ENCODE measurements around the gene MBD4. TPM values are rescaled to one million over a fixed set of nuclear protein-coding genes. Genes with fewer than 3 reads are reported as not detected.

MBD4 gene
- total RNA-seq, 2 donors from 2014 or later: 23.0 to 32.5 TPM

- H3K9me3 ChIP-seq: no peaks in the 10 kb centered on the region
- no peak for TF ChIP-seq CTCF (IDR thresholded peaks at IDR 0.05)
- DNase-seq (ENCODE audit: low spot score): no peak
These were observed 14.0 kb upstream of the MBD4 start for GRCh38 chr3:129453732-129454131.

GRCh38 chr3:129449279-129450115 is 9.7 kb upstream of the MBD4 start:
- DNase-seq (ENCODE audit: low spot score): no peak
- H3K27me3 ChIP-seq (replicated peaks; ENCODE audit: insufficient read depth): no peaks in the 10 kb centered on the region
- peaks cover 7% of the 10 kb centered on the region for H3K36me3 ChIP-seq
- H3K9me3 ChIP-seq: no peaks in the 10 kb centered on the region
- no peak for ATAC-seq (ENCODE audit: insufficient number of reproducible peaks, low FRiP score, low read depth)
- peaks cover 9 to 17% of the 10 kb centered on the region in 2 donors for H3K4me1 ChIP-seq (ENCODE audit: control insufficient read depth in 1 of 2, low read depth in 2 of 2)
- H3K27ac ChIP-seq: peak overlapping the region in 1 of 2 donors; percentile 4
- no peak overlapping the region for H3K4me3 ChIP-seq
- no peak for TF ChIP-seq CTCF (IDR thresholded peaks at IDR 0.05)

More at GRCh38 chr3:129453732-129454131, 14.0 kb upstream of the MBD4 start:
- H3K4me1 ChIP-seq (ENCODE audit: control insufficient read depth in 1 of 2, low read depth in 2 of 2): peaks cover 9 to 11% of the 10 kb centered on the region in 2 donors
- H3K27ac ChIP-seq: no peak overlapping the region
- ATAC-seq (ENCODE audit: insufficient number of reproducible peaks, low FRiP score, low read depth): no peak
- H3K4me3 ChIP-seq: no peak overlapping the region
- no peaks in the 10 kb centered on the region for H3K27me3 ChIP-seq (replicated peaks; ENCODE audit: insufficient read depth)
- peaks cover 11% of the 10 kb centered on the region for H3K36me3 ChIP-seq

GRCh38 chr3:129448186-129448895 is 8.6 kb upstream of the MBD4 start:
- Histone ChIP-seq H3K4me3 (no peak overlapping the region), H3K9me3 (no peaks in the 10 kb centered on the region), H3K4me1 (ENCODE audit: control insufficient read depth in 1 of 2, low read depth in 2 of 2) (peaks cover 9 to 26% of the 10 kb centered on the region in 2 donors), H3K27me3 (replicated peaks; ENCODE audit: insufficient read depth) (no peaks in the 10 kb centered on the region), H3K36me3 (peaks cover 7% of the 10 kb centered on the region), H3K27ac (no peak overlapping the region)
- no peak for TF ChIP-seq CTCF (IDR thresholded peaks at IDR 0.05)
- ATAC-seq (ENCODE audit: insufficient number of reproducible peaks, low FRiP score, low read depth) (no peak), DNase-seq (ENCODE audit: low spot score) (no peak)

GRCh38 chr3:129446926-129447325 is 7.2 kb upstream of the MBD4 start:
- TF ChIP-seq CTCF (IDR thresholded peaks at IDR 0.05): no peak
- H3K27ac ChIP-seq: no peak overlapping the region
- peaks cover 19 to 40% of the 10 kb centered on the region in 2 donors for H3K4me1 ChIP-seq (ENCODE audit: control insufficient read depth in 1 of 2, low read depth in 2 of 2)
- no peak for ATAC-seq (ENCODE audit: insufficient number of reproducible peaks, low FRiP score, low read depth)
- H3K36me3 ChIP-seq: no peaks in the 10 kb centered on the region
- H3K4me3 ChIP-seq: no peak overlapping the region
- DNase-seq (ENCODE audit: low spot score): no peak
- no peaks in the 10 kb centered on the region for H3K9me3 ChIP-seq
- no peaks in the 10 kb centered on the region for H3K27me3 ChIP-seq (replicated peaks; ENCODE audit: insufficient read depth)

- no peaks in the 10 kb centered on the region for H3K27me3 ChIP-seq (replicated peaks; ENCODE audit: insufficient read depth)
- H3K4me3 ChIP-seq: no peak overlapping the region
- H3K4me1 ChIP-seq (ENCODE audit: control insufficient read depth in 1 of 2, low read depth in 2 of 2): peaks cover 29 to 54% of the 10 kb centered on the region in 2 donors
- no peak for DNase-seq (ENCODE audit: low spot score)
- no peak for TF ChIP-seq CTCF (IDR thresholded peaks at IDR 0.05)
- no peak for ATAC-seq (ENCODE audit: insufficient number of reproducible peaks, low FRiP score, low read depth)
- H3K36me3 ChIP-seq: no peaks in the 10 kb centered on the region
- no peaks in the 10 kb centered on the region for H3K9me3 ChIP-seq
- H3K27ac ChIP-seq: no peak overlapping the region
These were observed 5.7 kb upstream of the MBD4 start for GRCh38 chr3:129445471-129445870.

All from thoracic aorta (tissue), 2 donors.